ENCODE results near the gene VPS11. TPM values are rescaled to one million over a fixed set of nuclear protein-coding genes. Genes with fewer than 3 reads are reported as not detected.

The VPS11 gene
- total RNA-seq, 1 donor from 2014 or later = 32.6 TPM

- no peak for TF ChIP-seq CTCF (IDR thresholded peaks at IDR 0.05; ENCODE audit: unreplicated experiment)
- Mint-ChIP-seq H3K36me3 (peaks cover 7% of the 10 kb centered on the region), H3K9me3 (no peaks in the 10 kb centered on the region), H3K27ac (no peak overlapping the region), H3K27me3 (ENCODE audit: low read depth) (no peaks in the 10 kb centered on the region), H3K4me1 (peaks cover 29% of the 10 kb centered on the region), H3K4me3 (no peak overlapping the region)
- no peak for DNase-seq (ENCODE audit: low spot score in 2 of 2, unreplicated experiment in 2 of 2)
These were observed 42.2 kb downstream of the VPS11 start for GRCh38 chr11:119109843-119110242.

DNA sequence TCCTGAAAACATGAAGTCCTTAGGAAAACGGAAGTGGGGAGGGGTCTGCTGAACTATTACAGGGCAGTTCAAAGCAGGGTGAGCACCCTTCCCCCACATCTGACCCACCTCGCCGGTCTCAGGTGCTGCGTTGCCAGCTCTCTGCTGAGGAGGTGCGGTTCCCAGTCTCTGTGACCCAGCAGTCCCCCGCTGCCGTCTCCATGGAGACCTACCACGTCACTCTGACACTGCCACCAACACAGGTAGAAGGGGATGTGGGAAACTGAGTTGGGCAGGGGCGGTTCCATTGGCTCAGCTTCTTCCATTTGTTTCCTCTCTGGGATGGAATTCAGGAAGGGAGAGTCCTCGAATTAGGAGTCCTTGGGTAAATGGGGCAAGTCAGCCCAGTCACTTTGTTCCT lies 42.8 kb downstream of the VPS11 start:
- no peak for TF ChIP-seq CTCF (IDR thresholded peaks at IDR 0.05; ENCODE audit: unreplicated experiment)
- Mint-ChIP-seq H3K27me3 (ENCODE audit: low read depth) (no peaks in the 10 kb centered on the region), H3K27ac (no peak overlapping the region), H3K9me3 (no peaks in the 10 kb centered on the region), H3K4me1 (peaks cover 26% of the 10 kb centered on the region), H3K4me3 (no peak overlapping the region), H3K36me3 (peaks cover 11% of the 10 kb centered on the region)
- no peak for DNase-seq (ENCODE audit: low spot score in 2 of 2, unreplicated experiment in 2 of 2)

GRCh38 chr11:119111361-119111925 lies 43.8 kb downstream of the VPS11 start:
- Mint-ChIP-seq H3K36me3 (peaks cover 16% of the 10 kb centered on the region), H3K27ac (no peak overlapping the region), H3K4me3 (no peak overlapping the region), H3K9me3 (no peaks in the 10 kb centered on the region), H3K27me3 (ENCODE audit: low read depth) (no peaks in the 10 kb centered on the region), H3K4me1 (peaks cover 19% of the 10 kb centered on the region)
- TF ChIP-seq CTCF (IDR thresholded peaks at IDR 0.05; ENCODE audit: unreplicated experiment) = no peak
- no peak for DNase-seq (ENCODE audit: low spot score in 2 of 2, unreplicated experiment in 2 of 2)

DNA sequence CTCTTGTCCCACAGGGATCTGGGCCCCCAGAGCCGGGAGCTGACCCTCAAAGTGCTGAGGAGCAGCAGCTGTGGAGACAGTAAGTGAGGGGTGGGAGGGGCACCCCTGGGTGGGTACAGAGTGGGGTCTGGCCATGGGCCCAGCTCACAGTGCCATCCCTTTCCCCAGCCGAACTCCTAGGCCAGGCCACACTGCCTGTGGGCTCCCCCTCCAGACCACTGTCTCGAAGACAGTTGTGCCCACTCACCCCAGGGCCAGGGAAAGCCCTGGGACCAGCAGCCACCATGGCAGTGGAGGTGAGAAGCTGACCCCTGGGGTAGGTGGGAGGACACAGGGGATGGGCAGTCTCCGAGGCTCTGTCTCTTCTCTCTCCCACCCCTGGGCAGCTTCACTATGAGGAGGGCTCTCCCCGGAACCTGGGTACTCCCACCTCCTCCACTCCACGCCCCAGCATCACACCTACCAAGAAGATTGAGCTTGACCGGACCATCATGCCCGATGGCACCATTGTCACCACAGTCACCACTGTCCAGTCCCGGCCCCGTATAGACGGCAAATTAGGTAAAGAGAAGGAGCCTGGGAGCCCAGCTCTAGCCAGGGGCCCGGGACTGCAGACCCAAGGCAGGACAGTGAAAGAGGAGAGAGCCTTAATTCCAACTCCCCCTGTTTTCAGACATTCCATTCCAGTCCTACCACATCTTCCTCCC lies 44.8 kb downstream of the VPS11 start:
- DNase-seq (ENCODE audit: low spot score in 2 of 2, unreplicated experiment in 2 of 2) = no peak
- no peaks in the 10 kb centered on the region for H3K9me3 Mint-ChIP-seq
- peaks cover 20% of the 10 kb centered on the region for H3K36me3 Mint-ChIP-seq
- no peak overlapping the region for H3K4me3 Mint-ChIP-seq
- peaks cover 13% of the 10 kb centered on the region for H3K4me1 Mint-ChIP-seq
- H3K27ac Mint-ChIP-seq = no peak overlapping the region
- no peak for TF ChIP-seq CTCF (IDR thresholded peaks at IDR 0.05; ENCODE audit: unreplicated experiment)
- H3K27me3 Mint-ChIP-seq (ENCODE audit: low read depth) = no peaks in the 10 kb centered on the region

DNA sequence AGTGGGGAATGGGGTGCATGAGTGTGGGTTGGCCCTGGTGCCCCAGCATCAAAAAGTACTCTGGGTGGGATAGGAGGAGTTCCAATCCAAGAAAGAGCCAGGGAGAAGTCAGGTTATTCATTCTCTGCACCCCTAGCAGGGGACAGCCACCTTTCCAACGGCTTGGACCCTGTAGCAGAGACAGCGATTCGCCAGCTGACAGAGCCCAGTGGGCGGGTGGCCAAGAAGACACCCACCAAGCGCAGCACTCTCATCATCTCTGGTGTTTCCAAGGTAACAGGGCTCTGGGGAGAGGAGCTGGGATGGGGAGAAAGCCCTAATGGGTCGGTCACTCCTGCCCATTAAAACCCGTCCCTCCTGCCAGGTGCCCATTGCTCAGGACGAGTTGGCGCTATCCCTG lies 46.1 kb downstream of the VPS11 start:
- no peak overlapping the region for H3K27ac Mint-ChIP-seq
- DNase-seq (ENCODE audit: low spot score in 2 of 2, unreplicated experiment in 2 of 2) = no peak
- peaks cover 20% of the 10 kb centered on the region for H3K36me3 Mint-ChIP-seq
- H3K4me1 Mint-ChIP-seq = peaks cover 4% of the 10 kb centered on the region
- H3K4me3 Mint-ChIP-seq = no peak overlapping the region
- no peaks in the 10 kb centered on the region for H3K27me3 Mint-ChIP-seq (ENCODE audit: low read depth)
- no peaks in the 10 kb centered on the region for H3K9me3 Mint-ChIP-seq
- TF ChIP-seq CTCF (IDR thresholded peaks at IDR 0.05; ENCODE audit: unreplicated experiment) = no peak

Measured in mesothelial cell of epicardium (in vitro differentiated cells).